Inflammatory macrophage treated with lipopolysaccharide for 4 hours (primary cell): ENCODE results near the gene TMEM181.
A peak's percentile ranks its signal among the peaks of the same experiment; 100 is the strongest.
"Not testable (repeated sequence)": the region's sequence is repeated elsewhere in the genome, so short reads cannot be mapped to it uniquely, and the experiment has no call there.

Experiments
- DNase-seq: peaks from one replicate; pipeline ENCODE4 v3.0.0-alpha.2; 2020

TMEM181 gene

GRCh38 chr6:158603261-158604047, 43.6 kb downstream of the TMEM181 start:
- DNase-seq: no peak

DNA sequence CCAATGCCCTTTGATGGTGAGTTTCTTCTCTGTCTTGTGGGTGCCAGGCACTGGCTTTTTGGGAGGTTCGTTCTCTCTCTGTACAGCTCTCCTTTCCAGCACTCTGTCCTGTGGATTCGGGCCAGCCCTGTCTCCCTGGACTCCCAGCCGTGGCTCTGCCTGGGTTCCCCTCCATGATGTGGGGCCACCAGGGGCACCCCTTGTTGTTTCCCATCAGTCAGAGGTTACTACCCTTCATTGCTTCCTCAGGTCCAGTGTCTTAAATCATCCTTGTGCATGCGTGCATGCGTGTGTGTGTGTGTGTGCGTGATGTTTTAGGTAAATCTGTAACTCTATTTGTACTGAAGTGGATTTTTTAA, 44.1 kb downstream of the TMEM181 start:
- DNase-seq: no peak

DNA sequence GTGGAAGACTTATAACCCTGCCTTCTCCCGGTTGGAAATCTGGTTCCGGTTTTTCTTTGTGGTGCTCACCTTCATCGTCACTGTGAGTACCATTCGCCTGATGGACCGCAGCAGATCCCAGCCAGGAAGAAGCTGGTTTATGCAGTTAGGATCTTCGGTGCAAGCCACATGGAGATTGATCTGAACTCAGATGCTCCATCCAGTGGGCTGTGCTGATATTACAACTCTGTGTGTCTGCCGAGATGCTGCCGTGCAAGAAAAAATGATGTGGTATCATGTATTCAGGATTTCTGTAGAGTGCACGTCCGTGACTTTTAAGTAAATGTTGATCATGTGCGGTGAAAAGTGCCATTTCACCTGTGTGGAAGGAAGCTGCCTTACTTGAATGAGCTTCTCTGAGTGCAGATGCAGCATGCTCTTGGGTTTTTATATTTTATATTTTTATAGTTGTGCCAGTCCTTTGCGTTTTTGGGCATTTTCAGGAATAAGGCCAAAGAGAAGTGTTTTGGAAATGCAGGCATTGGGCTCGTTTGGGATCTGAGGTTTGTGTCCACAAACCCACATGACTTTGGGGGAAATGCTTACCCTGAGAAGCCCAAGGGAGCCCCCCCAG, 45.5 kb downstream of the TMEM181 start:
- DNase-seq: peak; percentile 59

DNA sequence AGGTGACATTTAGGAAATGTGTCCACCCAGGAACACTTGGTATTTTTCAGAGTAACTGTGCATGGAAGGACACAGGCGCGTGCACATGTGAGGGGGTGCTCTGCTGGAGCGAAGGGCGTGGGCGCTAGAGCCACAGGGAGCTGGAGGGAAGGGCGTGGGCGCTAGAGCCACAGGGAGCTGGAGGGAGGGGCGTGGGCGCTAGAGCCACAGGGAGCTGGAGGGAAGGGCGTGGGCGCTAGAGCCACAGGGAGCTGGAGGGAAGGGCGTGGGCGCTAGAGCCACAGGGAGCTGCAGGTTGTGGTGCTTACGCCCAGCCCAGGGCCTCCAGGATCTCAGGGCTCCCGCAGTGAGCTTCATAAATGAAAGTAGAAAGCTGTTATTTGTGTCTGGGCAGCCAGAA, 46.1 kb downstream of the TMEM181 start:
- not testable (repeated sequence) for DNase-seq

- DNase-seq: no peak
These were observed 47.0 kb downstream of the TMEM181 start for GRCh38 chr6:158606935-158607334.

- DNase-seq: no peak
These were observed 47.7 kb downstream of the TMEM181 start for GRCh38 chr6:158607411-158608170.

- DNase-seq: no peak
These were observed 48.3 kb downstream of the TMEM181 start for GRCh38 chr6:158608221-158608620.

- DNase-seq: no peak
These were observed 49.7 kb downstream of the TMEM181 start for GRCh38 chr6:158609455-158610155.

GRCh38 chr6:158610319-158610968, 50.6 kb downstream of the TMEM181 start:
- no peak for DNase-seq

GRCh38 chr6:158611039-158611438, 51.1 kb downstream of the TMEM181 start:
- DNase-seq: no peak

GRCh38 chr6:158611541-158612370, 51.9 kb downstream of the TMEM181 start:
- no peak for DNase-seq

DNA sequence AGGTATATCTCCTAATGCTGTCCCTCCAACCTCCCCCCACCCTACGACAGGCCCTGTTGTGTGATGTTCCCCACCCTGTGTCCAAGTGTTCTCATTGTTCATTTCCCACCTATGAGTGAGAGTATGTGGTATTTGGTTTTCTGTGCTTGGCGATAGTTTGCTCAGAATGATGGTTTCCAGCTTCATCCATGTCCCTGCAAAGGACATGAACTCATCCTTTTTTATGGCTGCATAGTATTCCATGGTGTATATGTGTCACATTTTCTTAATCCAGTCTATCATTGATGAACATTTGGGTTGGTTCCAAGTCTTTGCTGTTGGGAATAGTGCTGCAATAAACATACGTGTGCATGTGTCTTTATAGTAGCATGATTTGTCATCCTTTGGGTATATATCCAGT, 54.7 kb downstream of the TMEM181 start:
- not testable (repeated sequence) for DNase-seq

DNA sequence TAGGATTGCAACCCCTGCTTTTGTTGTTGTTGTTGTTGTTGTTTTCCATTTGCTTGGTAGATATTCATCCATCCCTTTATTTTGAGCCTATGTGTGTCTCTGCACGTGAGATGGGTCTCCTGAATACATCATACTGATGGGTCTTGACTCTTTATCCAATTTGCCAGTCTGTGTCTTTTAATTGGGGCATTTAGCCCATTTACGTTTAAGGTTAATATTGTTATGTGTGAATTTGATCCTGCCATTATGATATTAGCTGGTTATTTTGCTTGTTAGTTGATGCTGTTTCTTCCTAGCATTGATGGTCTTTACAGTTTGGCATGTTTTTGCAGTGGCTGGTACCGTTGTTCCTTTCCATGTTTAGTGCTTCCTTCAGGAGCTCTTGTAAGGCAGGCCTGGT, 58.4 kb downstream of the TMEM181 start:
- not testable (repeated sequence) for DNase-seq

DNA sequence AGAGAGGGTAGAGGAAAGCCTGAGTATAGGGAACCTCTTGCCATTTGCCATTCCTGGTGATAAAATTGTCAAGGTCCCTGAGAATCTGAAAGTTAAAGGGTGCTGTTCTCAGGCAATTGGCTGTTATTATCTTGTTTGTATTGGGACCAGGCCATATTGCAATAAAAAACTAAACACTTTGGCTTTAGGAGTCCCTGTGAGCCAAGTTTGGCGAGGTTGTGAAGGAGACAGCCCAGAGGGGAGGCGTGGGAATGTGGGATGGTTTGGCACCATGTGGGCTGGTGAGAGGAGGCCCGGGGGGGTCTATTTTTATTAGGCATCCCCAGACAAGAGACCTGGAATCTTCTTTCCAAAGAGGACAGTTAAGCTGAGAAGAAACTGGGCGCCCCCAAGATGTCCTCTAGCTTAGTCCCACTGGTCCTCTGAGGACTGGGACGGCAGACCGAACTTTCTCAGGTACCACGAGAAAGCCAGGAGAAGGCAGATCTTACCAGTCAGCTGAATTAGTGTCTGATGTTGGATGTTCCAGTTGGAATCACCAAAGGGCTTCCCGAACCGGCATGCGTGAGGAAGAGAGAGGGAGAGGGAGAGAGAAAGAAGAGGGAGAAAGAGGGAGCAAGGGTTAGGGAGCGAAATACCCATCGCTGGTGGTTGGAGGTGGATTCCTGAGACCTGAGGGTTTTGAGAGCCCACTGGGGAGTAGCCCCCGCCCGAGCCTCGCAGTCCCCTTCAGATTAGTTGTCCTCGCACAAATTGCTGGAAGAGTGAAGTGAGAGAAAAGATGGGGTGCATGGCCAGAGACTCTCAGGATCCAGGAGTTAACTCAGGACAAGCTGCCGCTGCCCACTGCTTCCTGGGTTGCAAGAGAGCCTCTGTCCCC, 60.3 kb downstream of the TMEM181 start:
- DNase-seq: no peak

- no peak for DNase-seq
These were observed 61.2 kb downstream of the TMEM181 start for GRCh38 chr6:158620963-158621693.

DNA sequence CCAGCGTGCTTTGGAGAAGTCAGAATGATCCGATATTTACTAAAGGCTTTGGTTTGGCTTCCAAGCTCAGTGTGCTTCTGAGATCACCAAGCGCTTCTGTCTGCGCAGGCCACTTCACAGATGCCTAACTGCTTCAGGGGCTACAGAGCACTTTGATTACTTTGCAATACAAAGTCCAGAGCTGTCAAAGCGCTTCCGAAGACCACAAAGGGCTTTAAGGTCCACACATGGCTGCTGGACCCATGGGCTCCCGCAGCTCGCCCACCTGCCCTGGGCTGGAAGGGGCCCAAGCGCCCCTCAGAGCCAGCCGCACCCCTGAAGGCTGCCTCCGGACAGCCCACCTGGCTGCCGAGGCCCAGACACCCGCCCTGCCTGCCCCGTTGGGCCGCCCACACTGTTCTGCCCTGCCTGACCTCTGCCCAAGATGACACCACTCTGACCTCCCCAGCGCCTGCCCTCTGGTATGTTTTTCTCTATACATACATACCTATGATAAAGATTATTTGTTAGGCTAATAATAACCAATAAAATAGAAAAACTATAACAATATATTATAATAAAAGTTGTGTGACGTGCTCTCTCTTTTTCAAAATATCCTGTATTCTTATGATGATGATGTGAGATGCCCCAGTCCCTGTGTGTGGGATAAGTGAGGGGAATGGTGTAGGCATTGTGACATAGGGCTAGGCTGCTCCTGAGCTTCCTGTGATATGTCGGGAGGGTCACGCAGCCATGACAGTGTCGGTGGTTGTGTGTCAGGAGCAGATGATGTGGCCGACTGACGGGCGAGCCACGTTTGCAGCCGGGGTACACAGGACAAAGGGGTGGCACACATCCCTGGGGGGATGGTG, 62.0 kb downstream of the TMEM181 start:
- no peak for DNase-seq

- DNase-seq: no peak
These were observed 62.8 kb downstream of the TMEM181 start for GRCh38 chr6:158622545-158623190.
